AG04450 (cell line): ENCODE results near the gene TRPM2. TPM values are rescaled to one million over a fixed set of nuclear protein-coding genes. Genes with fewer than 3 reads are reported as not detected.

Experiments used
- CTCF ChIA-PET: fragments of 300-600, 350-600 bp; formaldehyde crosslinking; extraction: SDS; loops from one replicate; lab custom pipeline; 2022; ENCODE audit warnings: antibody characterized with exemption, inconsistent platforms; lab: Charles Lee
- POLR2A ChIA-PET: fragments of 350-600 bp; formaldehyde crosslinking; extraction: SDS; loops from one replicate; lab custom pipeline; 2021; ENCODE audit warnings: antibody characterized with exemption, inconsistent platforms; lab: Yijun Ruan, JAX
- DNase-seq: peaks from one replicate; pipeline ENCODE4 v3.0.0-alpha.2; 2011; ENCODE audit warnings: low read depth, low spot score
- H3K27ac ChIP-seq: one replicate; pipeline ENCODE4 v1.5.1; 2012; ENCODE audit warnings: low read depth, low read length, control low read depth
- H3K27me3 ChIP-seq: one replicate; pipeline ENCODE4 v1.6.0; 2012; ENCODE audit warnings: low read length; ENCODE audit not compliant: control insufficient read depth, insufficient read depth
- H3K4me3 ChIP-seq: 2 replicates; pipeline ENCODE4 v1.5.1; 2011; ENCODE audit warnings: mild to moderate bottlenecking, low read depth, low read length, control low read depth
- H3K9me3 ChIP-seq: 2 replicates; pipeline ENCODE4 v1.5.1; 2012; ENCODE audit warnings: low read length; ENCODE audit not compliant: control insufficient read depth, insufficient read depth
- polyA plus RNA-seq: library from polyadenylated mRNA; depleted of rRNA; stranded (reverse); fragments of >200 nt; gene quantifications from 2 replicates; pipeline ENCODE4 v1.2.3, GENCODE V29; 2011
- TF ChIP-seq, protein P1 (sequence below): IDR thresholded peaks from 2 replicates; pipeline ENCODE4 v1.5.1; 2011; ENCODE audit warnings: low read depth, low read length, control low read depth, inconsistent platforms

Gene TRPM2
- polyA plus RNA-seq, 1 experiment: not detected

DNA sequence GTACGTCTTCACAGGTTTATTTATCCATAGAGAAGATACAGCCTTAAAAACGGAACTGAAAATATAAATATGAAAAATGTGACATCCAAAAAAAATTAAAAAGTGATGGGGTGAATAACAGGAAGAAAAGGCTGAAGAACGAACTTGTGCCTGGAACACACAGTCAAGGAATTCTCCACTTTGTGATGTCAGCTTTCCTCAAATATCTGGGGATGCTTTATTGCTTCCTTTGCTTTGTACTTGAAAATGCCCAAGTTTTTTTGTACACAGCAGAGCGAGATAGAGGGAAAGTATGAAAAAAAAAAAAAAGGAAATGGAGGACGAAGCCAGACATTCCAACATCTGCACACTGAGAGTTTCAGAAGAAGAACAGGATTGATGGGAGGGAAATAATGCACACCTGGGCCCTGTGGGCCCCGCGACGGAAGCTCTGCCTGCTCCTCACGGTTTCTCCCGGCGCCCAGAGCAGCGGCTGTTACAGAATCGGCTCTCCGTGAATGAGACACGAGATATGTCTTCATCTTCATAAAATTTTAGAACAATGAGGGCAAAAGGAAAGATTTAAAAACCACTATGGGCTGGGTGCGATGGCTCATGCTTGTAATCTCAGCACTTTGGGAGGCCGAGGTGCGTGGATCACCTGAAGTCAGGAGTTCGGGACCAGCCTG is 91.9 kb downstream of the TRPM2 start:
- TF ChIP-seq, protein P1, sequence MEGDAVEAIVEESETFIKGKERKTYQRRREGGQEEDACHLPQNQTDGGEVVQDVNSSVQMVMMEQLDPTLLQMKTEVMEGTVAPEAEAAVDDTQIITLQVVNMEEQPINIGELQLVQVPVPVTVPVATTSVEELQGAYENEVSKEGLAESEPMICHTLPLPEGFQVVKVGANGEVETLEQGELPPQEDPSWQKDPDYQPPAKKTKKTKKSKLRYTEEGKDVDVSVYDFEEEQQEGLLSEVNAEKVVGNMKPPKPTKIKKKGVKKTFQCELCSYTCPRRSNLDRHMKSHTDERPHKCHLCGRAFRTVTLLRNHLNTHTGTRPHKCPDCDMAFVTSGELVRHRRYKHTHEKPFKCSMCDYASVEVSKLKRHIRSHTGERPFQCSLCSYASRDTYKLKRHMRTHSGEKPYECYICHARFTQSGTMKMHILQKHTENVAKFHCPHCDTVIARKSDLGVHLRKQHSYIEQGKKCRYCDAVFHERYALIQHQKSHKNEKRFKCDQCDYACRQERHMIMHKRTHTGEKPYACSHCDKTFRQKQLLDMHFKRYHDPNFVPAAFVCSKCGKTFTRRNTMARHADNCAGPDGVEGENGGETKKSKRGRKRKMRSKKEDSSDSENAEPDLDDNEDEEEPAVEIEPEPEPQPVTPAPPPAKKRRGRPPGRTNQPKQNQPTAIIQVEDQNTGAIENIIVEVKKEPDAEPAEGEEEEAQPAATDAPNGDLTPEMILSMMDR: no peak
- ChIA-PET POLR2A (no interaction called here), CTCF (no interaction called here)
- Histone ChIP-seq H3K27me3 (peaks cover 6% of the 10 kb centered on the region), H3K27ac (no peak overlapping the region), H3K9me3 (peaks cover 45% of the 10 kb centered on the region), H3K4me3 (no peak overlapping the region)
- DNase-seq: no peak

DNA sequence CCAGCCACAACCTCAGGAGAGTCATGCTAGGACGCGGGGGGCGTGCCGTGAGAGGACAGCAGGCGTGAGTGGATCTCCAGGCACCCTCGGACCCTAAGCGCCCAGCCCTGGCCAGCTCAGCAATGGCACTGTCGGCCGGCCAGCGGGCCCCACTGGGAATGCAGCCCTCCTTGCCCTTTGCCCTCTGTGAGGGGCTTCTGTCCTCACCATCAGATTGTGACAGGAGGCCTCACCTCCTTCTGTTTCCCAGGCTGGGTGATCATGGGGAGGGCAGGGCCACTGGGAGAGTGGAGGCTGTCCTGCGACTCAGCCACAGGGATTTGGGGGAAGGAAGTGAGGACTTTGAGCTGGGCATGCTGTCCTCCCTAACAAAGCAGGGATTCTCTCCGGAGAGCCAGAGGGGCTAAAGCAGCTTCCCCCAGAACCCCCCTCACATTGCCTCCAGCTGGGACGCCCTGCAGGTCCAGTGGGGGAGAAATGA is 95.3 kb downstream of the TRPM2 start:
- DNase-seq: no peak
- Histone ChIP-seq H3K27ac (no peak overlapping the region), H3K4me3 (no peak overlapping the region), H3K9me3 (peaks cover 11% of the 10 kb centered on the region; the same call in 1 of the 2 replicates), H3K27me3 (peaks cover 6% of the 10 kb centered on the region)
- POLR2A ChIA-PET: no interaction called here
- TF ChIP-seq, protein P1: no peak
- CTCF ChIA-PET: no interaction called here

DNA sequence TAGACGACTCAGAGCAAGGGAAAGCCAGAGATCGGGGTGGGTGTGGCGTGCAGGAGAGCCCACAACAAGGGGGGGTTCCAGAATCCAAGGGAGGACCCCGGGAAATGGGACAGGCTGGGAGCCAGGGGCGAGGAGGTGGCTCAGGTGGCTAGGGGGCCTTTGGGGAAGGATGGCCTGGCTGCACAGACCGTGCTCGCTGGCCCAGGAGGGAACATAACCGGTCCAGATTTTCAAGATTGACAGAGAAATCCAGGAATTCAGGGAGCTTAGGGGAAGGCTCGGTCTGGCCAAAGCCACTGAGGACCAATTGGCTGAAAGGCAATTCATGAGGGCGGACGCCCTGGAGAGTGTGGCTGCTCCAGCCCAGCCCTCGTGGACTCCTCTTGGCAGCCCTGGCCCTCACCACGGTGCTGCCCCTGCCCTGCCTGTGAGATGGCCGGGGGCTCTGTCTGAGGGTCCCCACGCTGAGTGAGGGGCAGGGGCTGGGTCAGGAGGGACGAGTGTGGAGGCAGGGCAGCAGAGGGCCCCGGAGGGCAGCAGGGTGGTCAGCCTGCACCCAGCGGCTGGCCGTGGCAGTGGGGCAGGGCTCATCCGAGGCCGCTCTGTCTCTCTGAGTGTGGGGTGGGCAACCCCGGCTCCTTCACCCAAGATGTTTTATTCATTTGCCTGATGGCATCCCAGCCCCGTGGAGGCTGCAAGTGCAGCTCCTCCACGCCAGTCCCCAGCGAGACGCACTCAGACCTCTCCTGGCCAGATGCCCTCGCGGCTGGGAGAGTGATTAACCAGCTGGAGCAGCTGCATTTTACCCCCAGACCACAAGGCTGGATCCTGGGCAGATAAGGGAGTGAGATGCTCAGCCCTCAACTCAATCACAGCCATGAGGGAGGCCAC is 96.3 kb downstream of the TRPM2 start:
- TF ChIP-seq, protein P1: no peak
- H3K27ac ChIP-seq: no peak overlapping the region
- H3K27me3 ChIP-seq: peaks cover 6% of the 10 kb centered on the region
- peaks cover 2% of the 10 kb centered on the region for H3K9me3 ChIP-seq
- no peak for DNase-seq
- POLR2A ChIA-PET: no interaction called here
- CTCF ChIA-PET: no interaction called here
- H3K4me3 ChIP-seq: no peak overlapping the region

DNA sequence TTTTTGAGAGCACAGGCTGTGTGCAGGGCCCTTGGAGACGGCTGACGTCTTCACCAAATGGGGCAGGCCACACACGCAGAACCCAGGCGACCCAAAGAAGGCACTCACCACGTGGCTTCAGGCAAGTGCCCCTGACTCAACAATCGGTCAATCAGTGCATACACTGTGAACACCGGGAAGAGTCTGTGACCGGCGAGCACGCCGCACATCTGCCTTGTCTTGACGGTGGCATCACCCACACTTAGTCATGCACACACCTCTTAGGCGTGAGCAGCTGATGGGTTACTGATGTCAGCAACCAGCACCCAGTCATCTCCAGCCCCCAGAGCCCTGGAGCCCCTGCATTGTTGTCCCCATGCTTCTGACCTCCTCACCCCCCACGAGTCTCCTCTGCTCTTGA is 97.0 kb downstream of the TRPM2 start:
- H3K27ac ChIP-seq: no peak overlapping the region
- H3K9me3 ChIP-seq: peaks cover 4% of the 10 kb centered on the region
- TF ChIP-seq, protein P1: no peak
- peaks cover 6% of the 10 kb centered on the region for H3K27me3 ChIP-seq
- no peak for DNase-seq
- CTCF ChIA-PET: no interaction called here
- no peak overlapping the region for H3K4me3 ChIP-seq
- POLR2A ChIA-PET: no interaction called here

DNA sequence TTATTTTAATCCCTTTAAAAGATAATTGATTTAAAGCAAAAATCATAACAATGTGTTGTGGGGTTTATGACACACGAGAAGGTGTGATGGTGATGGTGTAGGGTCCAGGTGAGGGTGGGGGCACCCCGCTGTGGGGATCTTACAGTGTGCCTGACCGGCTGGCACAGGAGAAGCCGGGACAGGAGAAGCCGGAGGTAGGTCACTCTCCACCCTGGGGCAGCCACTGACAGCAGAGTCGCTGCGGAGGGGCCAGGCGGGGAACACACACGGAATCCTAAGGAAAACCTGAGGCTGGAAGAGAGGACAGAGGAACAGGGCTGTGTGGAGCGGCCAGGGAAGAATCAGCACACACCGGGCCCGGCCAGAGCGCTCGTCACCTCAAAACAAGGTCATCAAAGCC is 97.6 kb downstream of the TRPM2 start:
- POLR2A ChIA-PET: no interaction called here

More for the DNA sequence above, 97.6 kb downstream of the TRPM2 start:
- Histone ChIP-seq H3K4me3 (no peak overlapping the region), H3K27me3 (peaks cover 6% of the 10 kb centered on the region), H3K27ac (no peak overlapping the region), H3K9me3 (peaks cover 4% of the 10 kb centered on the region)
- CTCF ChIA-PET: no interaction called here
- no peak for DNase-seq
- TF ChIP-seq, protein P1: no peak
